Fibroblast of lung (primary cell): ENCODE results near the gene RNF123.

ENCODE experiments used
- EZH2 ChIP-seq: IDR thresholded peaks from 2 replicates; pipeline ENCODE4 v1.5.1; 2012; ENCODE audit warnings: low read length, control low read depth, mild to moderate bottlenecking; ENCODE audit errors: missing control alignments
- TF ChIP-seq, protein P1 (sequence below), 2 donors: IDR thresholded peaks in 1 of 2; conservative IDR thresholded peaks in 1 of 2; 1 replicate in 1 of 2; 2 replicates in 1 of 2; pipeline ENCODE4 v1.5.1; 2011 to 2012; ENCODE audit warnings: low read length in 2 of 2, control low read depth in 1 of 2, inconsistent platforms in 1 of 2, low read depth in 1 of 2, mild to moderate bottlenecking in 1 of 2

DNA sequence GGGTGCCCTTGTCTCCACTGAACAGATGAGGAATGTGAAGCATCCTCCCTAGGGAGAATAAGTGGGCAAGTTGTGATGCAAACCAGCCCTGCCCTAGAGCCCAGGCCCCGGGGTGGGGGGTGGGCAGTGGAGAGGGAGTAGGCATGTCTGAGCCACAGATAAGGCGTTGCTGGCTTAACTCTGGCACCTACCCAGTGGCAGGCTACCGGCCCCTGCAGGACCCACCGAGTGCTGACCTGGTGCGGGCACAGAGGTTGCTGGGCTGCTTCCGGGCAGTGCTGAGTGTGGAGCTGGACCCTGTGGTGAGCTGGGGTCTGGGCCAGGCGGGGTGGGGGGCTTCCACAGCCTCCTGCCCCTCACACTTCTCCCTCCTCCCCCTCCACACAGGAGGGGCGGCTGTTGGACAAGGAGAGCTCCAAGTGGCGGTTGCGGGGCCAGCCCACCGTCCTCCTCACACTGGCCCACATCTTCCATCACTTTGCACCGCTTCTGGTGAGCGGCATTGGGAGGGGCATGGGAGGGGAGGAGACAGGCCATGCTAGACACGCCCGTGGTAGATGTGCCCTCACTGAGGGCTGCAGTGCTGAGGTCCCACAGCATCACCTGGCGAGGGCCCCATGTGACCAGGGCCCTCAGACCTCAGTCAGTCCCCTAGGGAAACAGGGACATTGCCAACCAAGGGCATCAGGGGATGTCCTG lies 10.1 kb downstream of the RNF123 start:
- TF ChIP-seq, protein P1, sequence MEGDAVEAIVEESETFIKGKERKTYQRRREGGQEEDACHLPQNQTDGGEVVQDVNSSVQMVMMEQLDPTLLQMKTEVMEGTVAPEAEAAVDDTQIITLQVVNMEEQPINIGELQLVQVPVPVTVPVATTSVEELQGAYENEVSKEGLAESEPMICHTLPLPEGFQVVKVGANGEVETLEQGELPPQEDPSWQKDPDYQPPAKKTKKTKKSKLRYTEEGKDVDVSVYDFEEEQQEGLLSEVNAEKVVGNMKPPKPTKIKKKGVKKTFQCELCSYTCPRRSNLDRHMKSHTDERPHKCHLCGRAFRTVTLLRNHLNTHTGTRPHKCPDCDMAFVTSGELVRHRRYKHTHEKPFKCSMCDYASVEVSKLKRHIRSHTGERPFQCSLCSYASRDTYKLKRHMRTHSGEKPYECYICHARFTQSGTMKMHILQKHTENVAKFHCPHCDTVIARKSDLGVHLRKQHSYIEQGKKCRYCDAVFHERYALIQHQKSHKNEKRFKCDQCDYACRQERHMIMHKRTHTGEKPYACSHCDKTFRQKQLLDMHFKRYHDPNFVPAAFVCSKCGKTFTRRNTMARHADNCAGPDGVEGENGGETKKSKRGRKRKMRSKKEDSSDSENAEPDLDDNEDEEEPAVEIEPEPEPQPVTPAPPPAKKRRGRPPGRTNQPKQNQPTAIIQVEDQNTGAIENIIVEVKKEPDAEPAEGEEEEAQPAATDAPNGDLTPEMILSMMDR (conservative IDR thresholded peaks at IDR 0.05 in 1 of 2, IDR thresholded peaks at IDR 0.05 in 1 of 2; ENCODE audit: low read depth in 1 of 2, low read length in 2 of 2) = no peak
- no peak for TF ChIP-seq EZH2
